Esophagus muscularis mucosa (tissue), 4 donors: ENCODE results near the gene AGPAT1. TPM values are rescaled to one million over a fixed set of nuclear protein-coding genes. Genes with fewer than 3 reads are reported as not detected.
"Not testable (repeated sequence)": the region's sequence is repeated elsewhere in the genome, so short reads cannot be mapped to it uniquely, and the experiment has no call there.

ENCODE experiments used
- DNase-seq: peaks from one replicate; pipeline ENCODE4 v3.0.0-alpha.2; 2017; ENCODE audit errors: extremely low spot score
- H3K27ac ChIP-seq, 4 donors: fragments of 200-600 bp; sonication (generic); replicated peaks in 1 of 4; 1 replicate in 3 of 4; 2 replicates in 1 of 4; pipeline ENCODE4 v1.5.1; 2016 to 2019; ENCODE audit warnings: mild to moderate bottlenecking in 1 of 4
- H3K27me3 ChIP-seq, 4 donors: fragments of 200-600 bp; sonication (generic); one replicate each; pipeline versions ENCODE4 v1.5.1 to v1.6.0; 2016 to 2019
- H3K36me3 ChIP-seq, 4 donors: fragments of 200-600 bp; sonication (generic); one replicate each; pipeline ENCODE4 v1.5.1; 2016 to 2019
- H3K4me1 ChIP-seq, 4 donors: fragments of 200-600 bp; sonication (generic); one replicate each; pipeline ENCODE4 v1.5.1; 2016 to 2019
- H3K4me3 ChIP-seq, 4 donors: fragments of 200-600 bp; sonication (generic); 1 replicate in 2 of 4; 2 replicates in 2 of 4; pipeline ENCODE4 v1.5.1; 2016 to 2019; ENCODE audit warnings: mild to moderate bottlenecking in 4 of 4, moderate library complexity in 1 of 4
- H3K9me3 ChIP-seq, 4 donors: fragments of 200-600 bp; sonication (generic); 1 replicate in 3 of 4; 2 replicates in 1 of 4; pipeline ENCODE4 v1.5.1; 2016 to 2019
- EP300 ChIP-seq: sonication (generic); formaldehyde crosslinking; IDR thresholded peaks from one replicate; pipeline ENCODE4 v1.6.1; 2017; ENCODE audit warnings: antibody characterized with exemption
- POLR2A ChIP-seq: fragments of 450-650 bp; IDR thresholded peaks from one replicate; pipeline ENCODE4 v1.6.1; 2017; ENCODE audit warnings: antibody characterized with exemption, moderate library complexity, mild to moderate bottlenecking, low read depth
- POLR2AphosphoS5 ChIP-seq, 2 donors: sonication (generic); formaldehyde crosslinking; IDR thresholded peaks; one replicate each; pipeline ENCODE4 v1.6.1; 2017; ENCODE audit warnings: antibody characterized with exemption in 2 of 2
- WGBS: methylation state at CpG from one replicate; pipeline ENCODE4 v1.1.5; 2018; 5-methylcytosine and 5-hydroxymethylcytosine counted together
- intact Hi-C: fragments of 100-400 bp; cut with DNase I; formaldehyde crosslinking; loops from one replicate; pipeline ENCODE4 v1.15.1; 2023
- total RNA-seq, 4 donors: library from RNA; depleted of rRNA; stranded (reverse); fragments of >200 nt; gene quantifications; one replicate each; pipeline versions ENCODE4 v1.1.0 to v1.2.1, GENCODE V29; 2016
- TF ChIP-seq, protein P1 (sequence below), 3 experiments: fragments of 200-600 bp in 2 of 3; fragments of 450-650 bp in 1 of 3; sonication (generic) in 2 of 3; IDR thresholded peaks; one replicate each; pipeline ENCODE4 v1.5.1; 2017 to 2019; ENCODE audit warnings: antibody characterized with exemption in 3 of 3, mild to moderate bottlenecking in 2 of 3, moderate library complexity in 1 of 3

Gene AGPAT1
- total RNA-seq, 4 donors from 2014 or later, result 52.7 to 76.7 (median 68.9) TPM

DNA sequence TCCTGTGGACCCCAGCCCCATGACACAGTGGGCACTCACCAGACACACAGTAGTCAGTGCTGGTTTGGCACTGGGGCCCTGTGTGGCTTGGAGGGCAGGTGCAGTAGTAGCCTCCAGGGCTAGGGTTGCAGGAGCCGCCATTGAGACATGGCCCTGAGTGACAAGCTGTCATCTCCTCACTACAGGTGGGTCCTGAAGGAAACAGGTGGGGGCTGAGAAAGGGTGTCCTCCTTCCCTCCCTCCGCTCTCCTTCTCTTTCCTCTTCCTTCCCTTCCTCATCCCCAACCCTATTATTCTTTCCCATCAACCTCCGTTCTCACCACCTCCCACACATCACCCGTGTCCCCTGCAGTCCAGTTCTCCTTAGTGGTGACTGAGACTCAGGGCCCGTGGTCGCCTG lies 37.8 kb upstream of the AGPAT1 start:
- whole genome bisulfite sequencing, result 82% methylated on average over 6 of the region's 6 CpGs
- DNase-seq, result no peak
- Histone ChIP-seq H3K4me1 (no peaks in the 10 kb centered on the region), H3K27me3 (no peaks in the 10 kb centered on the region), H3K4me3 (no peak overlapping the region), H3K36me3 (peaks cover 0 to 69% (median 0%) of the 10 kb centered on the region in 4 donors), H3K27ac (no peak overlapping the region), H3K9me3 (no peaks in the 10 kb centered on the region)
- no peak for TF ChIP-seq POLR2A
- TF ChIP-seq, protein P1, sequence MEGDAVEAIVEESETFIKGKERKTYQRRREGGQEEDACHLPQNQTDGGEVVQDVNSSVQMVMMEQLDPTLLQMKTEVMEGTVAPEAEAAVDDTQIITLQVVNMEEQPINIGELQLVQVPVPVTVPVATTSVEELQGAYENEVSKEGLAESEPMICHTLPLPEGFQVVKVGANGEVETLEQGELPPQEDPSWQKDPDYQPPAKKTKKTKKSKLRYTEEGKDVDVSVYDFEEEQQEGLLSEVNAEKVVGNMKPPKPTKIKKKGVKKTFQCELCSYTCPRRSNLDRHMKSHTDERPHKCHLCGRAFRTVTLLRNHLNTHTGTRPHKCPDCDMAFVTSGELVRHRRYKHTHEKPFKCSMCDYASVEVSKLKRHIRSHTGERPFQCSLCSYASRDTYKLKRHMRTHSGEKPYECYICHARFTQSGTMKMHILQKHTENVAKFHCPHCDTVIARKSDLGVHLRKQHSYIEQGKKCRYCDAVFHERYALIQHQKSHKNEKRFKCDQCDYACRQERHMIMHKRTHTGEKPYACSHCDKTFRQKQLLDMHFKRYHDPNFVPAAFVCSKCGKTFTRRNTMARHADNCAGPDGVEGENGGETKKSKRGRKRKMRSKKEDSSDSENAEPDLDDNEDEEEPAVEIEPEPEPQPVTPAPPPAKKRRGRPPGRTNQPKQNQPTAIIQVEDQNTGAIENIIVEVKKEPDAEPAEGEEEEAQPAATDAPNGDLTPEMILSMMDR (IDR thresholded peaks at IDR 0.05), result no peak
- no peak for TF ChIP-seq EP300
- no peak for TF ChIP-seq POLR2AphosphoS5 (IDR thresholded peaks at IDR 0.05)
- intact Hi-C loops, result no loop called here

DNA sequence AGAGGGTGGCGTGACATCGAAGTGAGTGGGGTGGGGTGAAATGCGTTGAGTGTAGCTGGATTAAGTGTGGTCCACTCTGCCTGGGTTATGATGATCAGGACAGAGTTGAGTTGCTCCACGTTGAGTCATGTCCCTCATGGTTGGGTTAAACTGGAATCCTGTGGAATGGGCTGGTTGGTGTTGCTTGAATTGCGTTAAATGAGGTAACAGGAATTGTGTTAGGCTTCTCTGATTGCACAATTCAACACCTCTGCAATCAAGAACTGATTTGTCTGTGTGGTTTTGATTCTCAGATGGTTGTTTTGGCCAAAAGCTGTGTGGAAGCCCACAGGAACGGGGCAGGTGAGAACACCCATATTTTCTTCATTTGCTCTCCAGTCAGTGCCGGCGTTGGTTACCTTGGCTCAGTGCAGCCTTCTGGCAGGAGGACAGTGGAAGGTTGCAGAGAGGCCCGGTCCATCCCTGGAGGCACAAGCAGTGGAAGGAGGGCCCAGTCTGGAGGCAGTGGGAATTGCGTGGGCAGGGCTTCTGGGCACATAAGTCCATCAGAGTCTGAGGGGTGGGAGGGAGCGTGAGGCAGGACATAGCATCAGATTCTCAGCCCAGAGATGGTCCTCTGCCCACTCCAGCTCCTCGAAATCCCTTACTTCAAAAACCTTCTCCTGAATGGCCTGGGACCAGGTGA lies 36.3 kb upstream of the AGPAT1 start:
- Histone ChIP-seq H3K9me3 (no peaks in the 10 kb centered on the region), H3K4me3 (no peak overlapping the region), H3K36me3 (peaks cover 0 to 57% (median 0%) of the 10 kb centered on the region in 4 donors), H3K27ac (no peak overlapping the region), H3K27me3 (no peaks in the 10 kb centered on the region), H3K4me1 (no peaks in the 10 kb centered on the region)
- intact Hi-C loops, result no loop called here
- WGBS, result 72% methylated on average over 12 of the region's 12 CpGs
- DNase-seq, result no peak
- no peak for TF ChIP-seq EP300
- TF ChIP-seq, protein P1 (IDR thresholded peaks at IDR 0.05), result no peak
- no peak for TF ChIP-seq POLR2A
- no peak for TF ChIP-seq POLR2AphosphoS5 (IDR thresholded peaks at IDR 0.05)

DNA sequence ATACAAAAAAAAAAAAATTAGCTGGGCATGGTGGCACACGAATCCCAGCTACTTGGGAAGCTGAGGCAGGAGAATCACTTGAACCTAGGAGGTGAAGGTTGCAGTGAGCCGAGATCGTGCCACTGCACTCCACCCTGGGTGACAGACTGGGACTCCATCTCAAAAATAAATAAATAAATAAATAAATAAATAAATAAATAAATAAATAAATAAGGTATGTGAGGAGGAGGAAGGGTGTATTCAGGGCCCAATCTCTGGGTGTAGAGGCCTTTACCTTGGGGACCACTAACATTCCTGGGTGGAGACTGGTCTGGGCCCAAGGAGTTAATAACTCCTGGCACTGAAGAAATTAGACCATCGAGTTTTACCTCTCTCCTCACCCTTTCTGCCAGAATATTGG lies 35.5 kb upstream of the AGPAT1 start:
- 86% methylated on average over 4 of the region's 4 CpGs for WGBS
- H3K4me3 ChIP-seq, DNase-seq, H3K27me3 ChIP-seq, H3K4me1 ChIP-seq, intact Hi-C loops, H3K27ac ChIP-seq, H3K9me3 ChIP-seq: not testable (repeated sequence)
- H3K36me3 ChIP-seq, result peaks cover 0 to 56% (median 0%) of the 10 kb centered on the region in 4 donors

DNA sequence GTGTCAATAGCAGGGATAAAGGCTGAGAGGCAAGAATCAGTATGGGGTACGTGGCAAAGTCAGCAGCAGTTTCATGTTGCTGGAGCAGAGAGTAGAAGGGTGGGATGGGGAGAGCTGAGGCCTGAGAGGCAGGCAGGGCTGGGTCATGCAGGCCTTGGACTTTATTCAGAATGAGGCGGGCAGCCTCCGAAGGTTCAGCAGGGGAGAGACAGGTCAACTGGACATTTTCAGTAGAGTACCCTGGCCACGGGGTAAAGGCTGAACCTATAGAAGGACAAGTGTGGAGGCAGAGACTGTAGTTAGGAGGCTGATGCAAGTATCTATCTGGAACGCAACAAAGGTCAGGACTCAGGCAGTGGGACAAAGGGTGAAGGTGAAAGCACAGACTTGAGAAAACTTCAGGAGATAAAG lies 34.3 kb upstream of the AGPAT1 start:
- TF ChIP-seq POLR2AphosphoS5 (IDR thresholded peaks at IDR 0.05), result no peak
- TF ChIP-seq, protein P1 (IDR thresholded peaks at IDR 0.05), result no peak
- no peak for TF ChIP-seq POLR2A
- TF ChIP-seq EP300, result no peak
- Histone ChIP-seq H3K9me3 (no peaks in the 10 kb centered on the region), H3K27me3 (no peaks in the 10 kb centered on the region), H3K4me3 (no peak overlapping the region), H3K4me1 (no peaks in the 10 kb centered on the region), H3K27ac (no peak overlapping the region), H3K36me3 (peaks cover 0 to 53% (median 0%) of the 10 kb centered on the region in 4 donors)
- WGBS, result 83% methylated on average over 5 of the region's 5 CpGs
- intact Hi-C loops, result no loop called here
- no peak for DNase-seq

DNA sequence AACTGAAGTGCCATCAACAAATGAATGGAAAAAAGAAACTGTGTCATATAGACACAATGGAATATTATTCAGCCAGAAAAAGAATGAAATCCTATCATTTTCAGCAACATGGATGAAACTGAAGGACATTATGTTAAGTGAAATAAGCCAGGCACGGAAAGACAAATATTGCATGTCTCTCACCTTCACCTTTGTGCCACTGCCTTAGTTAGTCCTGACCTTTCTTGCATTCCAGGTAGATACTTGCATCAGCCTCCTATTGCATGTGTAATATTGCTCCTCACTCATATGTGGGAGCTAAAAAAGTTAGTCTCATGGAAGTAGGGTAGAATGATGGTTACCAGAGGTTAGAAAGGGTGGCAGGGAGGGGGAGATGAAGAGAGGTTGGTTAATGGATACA lies 33.1 kb upstream of the AGPAT1 start:
- peaks cover 0 to 2% (median 0%) of the 10 kb centered on the region in 4 donors for H3K27me3 ChIP-seq

More for the DNA sequence above, 33.1 kb upstream of the AGPAT1 start:
- Histone ChIP-seq H3K4me1 (no peaks in the 10 kb centered on the region), H3K36me3 (peaks cover 0 to 57% (median 0%) of the 10 kb centered on the region in 4 donors), H3K4me3 (no peak overlapping the region), H3K27ac (no peak overlapping the region), H3K9me3 (no peaks in the 10 kb centered on the region)
- DNase-seq, result no peak
- TF ChIP-seq, protein P1 (IDR thresholded peaks at IDR 0.05), result no peak
- TF ChIP-seq POLR2AphosphoS5 (IDR thresholded peaks at IDR 0.05) (no peak), EP300 (no peak), POLR2A (no peak)
- 87% methylated on average over 1 of the region's 1 CpG for WGBS
- intact Hi-C loops, result no loop called here
